K562 (cell line): ENCODE measurements around the gene FAM83G. TPM values are rescaled to one million over a fixed set of nuclear protein-coding genes. Genes with fewer than 3 reads are reported as not detected.

Source experiments
- ATAC-seq: fragments of 200-7000 bp; cut with Tn5 transposase; 3 replicates; pipeline ENCODE4 v1.9.1; 2020; ENCODE audit warnings: moderate library complexity
- BruUV-seq: library from RNA; stranded (reverse); fragments of 400-500 nt; replicated peaks from 2 replicates; lab custom pipeline; 2021; lab: Mats Ljungman, UMichigan
- CTCF ChIA-PET: fragments of 300-600 bp; formaldehyde crosslinking; extraction: SDS; loops from one replicate; lab custom pipeline; 2021; ENCODE audit warnings: low intra/inter-chr PET ratio; lab: Yijun Ruan, JAX
- POLR2A ChIA-PET: fragments of 300-600, 350-650 bp; sonication (Branson Sonifier 250); formaldehyde crosslinking; extraction: SDS; loops from one replicate; lab custom pipeline; 2021; ENCODE audit warnings: antibody characterized with exemption, inconsistent platforms; lab: Yijun Ruan, JAX
- DNase-seq, 4 experiments: peaks; one replicate each; pipeline versions ENCODE4 v3.0.0 to v3.0.0-alpha.2; 2011 to 2018; ENCODE audit warnings: low spot score in 3 of 4, mixed read lengths in 3 of 4; ENCODE audit errors: extremely low read depth in 1 of 4
- FAIRE-seq: peaks from 2 replicates; lab custom pipeline; 2011; peaks lifted over from hg19 to GRCh38; lab: Jason Lieb, UNC
- H2AFZ ChIP-seq: 2 replicates; pipeline ENCODE4 v1.6.0; 2011; ENCODE audit warnings: low read depth, low read length, control low read depth, inconsistent platforms
- H3K27ac ChIP-seq: fragments of 200-600 bp; 3 replicates; pipeline ENCODE4 v1.8.0; 2011; ENCODE audit warnings: low read depth, mild to moderate bottlenecking, control low read depth, inconsistent platforms, low read length, moderate library complexity, mixed read lengths; ENCODE audit errors: extremely low read depth
- H3K27me3 ChIP-seq, 2 experiments: fragments of 300-600 bp in 1 of 2; 2 replicates in 1 of 2; 3 replicates in 1 of 2; pipeline versions ENCODE4 v1.6.0 to v1.8.0; 2011; ENCODE audit warnings: inconsistent platforms in 2 of 2, low read length in 2 of 2, mild to moderate bottlenecking in 1 of 2, mixed read lengths in 1 of 2, moderate library complexity in 1 of 2; ENCODE audit not compliant: control insufficient read depth in 2 of 2, insufficient read depth in 2 of 2
- H3K36me3 ChIP-seq: fragments of 300-600 bp; 3 replicates; pipeline ENCODE4 v1.8.0; 2011; ENCODE audit warnings: mild to moderate bottlenecking, low read length, inconsistent platforms; ENCODE audit not compliant: control insufficient read depth, insufficient read depth
- H3K4me1 ChIP-seq, 2 experiments: fragments of 200-600 bp in 1 of 2; replicated peaks in 1 of 2; 2 replicates in 1 of 2; 3 replicates in 1 of 2; pipeline versions ENCODE4 v1.5.1 to v1.8.0; 2011; ENCODE audit warnings: inconsistent platforms in 2 of 2, low read length in 2 of 2, mild to moderate bottlenecking in 1 of 2, mixed read lengths in 1 of 2, moderate library complexity in 1 of 2; ENCODE audit not compliant: control insufficient read depth in 2 of 2, insufficient read depth in 2 of 2
- H3K4me2 ChIP-seq: 2 replicates; pipeline ENCODE4 v1.6.1; 2011; ENCODE audit warnings: low read length, control low read depth, inconsistent platforms, mixed read lengths; ENCODE audit not compliant: insufficient read depth
- H3K4me3 ChIP-seq: fragments of 200-600 bp; sonication (generic), shearing (Covaris generic); 2 replicates; pipeline ENCODE4 v1.5.1; 2016; ENCODE audit warnings: control low read depth, inconsistent platforms
- H3K79me2 ChIP-seq: fragments of 200-600 bp; 3 replicates; pipeline ENCODE4 v1.8.0; 2011; ENCODE audit warnings: low read length, inconsistent platforms; ENCODE audit not compliant: control insufficient read depth, insufficient read depth
- H3K9ac ChIP-seq, 2 experiments: 2 replicates each; pipeline versions ENCODE4 v1.6.0 to v1.6.1; 2011; ENCODE audit warnings: low read depth in 2 of 2, low read length in 2 of 2, control low read depth in 1 of 2, inconsistent platforms in 1 of 2, mild to moderate bottlenecking in 1 of 2, mixed read lengths in 1 of 2; ENCODE audit not compliant: insufficient read depth in 1 of 2
- H3K9me1 ChIP-seq: one replicate; pipeline ENCODE4 v1.6.0; 2011; ENCODE audit warnings: inconsistent platforms, mild to moderate bottlenecking, low read length, moderate library complexity; ENCODE audit not compliant: control insufficient read depth, insufficient read depth
- H3K9me3 ChIP-seq: replicated peaks from 2 replicates; pipeline ENCODE4 v1.5.1; 2011; ENCODE audit warnings: low read depth, low read length, inconsistent platforms; ENCODE audit not compliant: control insufficient read depth, insufficient read depth
- H4K20me1 ChIP-seq: replicated peaks from 2 replicates; pipeline ENCODE4 v1.6.1; 2011; ENCODE audit warnings: low read length, inconsistent platforms, mixed read lengths; ENCODE audit not compliant: control insufficient read depth, insufficient read depth
- FIP1L1 ChIP-seq: fragments of 200-400 bp; formaldehyde crosslinking; IDR thresholded peaks from 2 replicates; pipeline ENCODE4 v1.6.1; 2018; ENCODE audit warnings: mild to moderate bottlenecking, low read depth, low read length; ENCODE audit not compliant: poor library complexity, severe bottlenecking
- GABPB2 ChIP-seq: fragments of 250-450 bp; sonication (Bioruptor Pico); conservative IDR thresholded peaks from 2 replicates; pipeline ENCODE4 v1.5.1; 2021; ENCODE audit warnings: mild to moderate bottlenecking
- NR2F6 ChIP-seq: fragments of 450-650 bp; formaldehyde crosslinking; IDR thresholded peaks from 2 replicates; pipeline ENCODE4 v1.4.0; 2020; ENCODE audit warnings: mild to moderate bottlenecking
- NRF1 ChIP-seq, 2 experiments: fragments of 450-650 bp; IDR thresholded peaks in 1 of 2; conservative IDR thresholded peaks in 1 of 2; 2 replicates each; pipeline ENCODE4 v1.6.1; 2014; ENCODE audit warnings: mild to moderate bottlenecking in 2 of 2
- WGBS: fragments of 100-300 bp; shearing (Covaris generic); methylation state at CpG from one replicate; pipeline ENCODE4 v1.1.6; 2016; ENCODE audit warnings: low coverage, mixed read lengths; ENCODE audit not compliant: insufficient coverage; ENCODE audit errors: missing lambda C conversion rate; 5-methylcytosine and 5-hydroxymethylcytosine counted together
- in situ Hi-C: fragments of 300-500 bp; cut with MboI; formaldehyde crosslinking; loops from 4 replicates; pipeline ENCODE4 v1.15.0; 2018; ENCODE audit warnings: inconsistent platforms, mixed read lengths
- intact Hi-C: fragments of 100-400 bp; cut with micrococcal nuclease; formaldehyde crosslinking; loops from 2 replicates; pipeline ENCODE4 v1.14.2; 2022
- polyA plus RNA-seq, 8 experiments: library from polyadenylated mRNA; depleted of rRNA in 4 of 8; stranded (reverse) in 5 of 8; unstranded in 3 of 8; fragments of >200 nt; fragmentation: Nextera tagmentation in 2 of 8; fragmentation: Illumina TruSeq in 1 of 8; extraction: Ambion mirVana in 2 of 8; extraction: Trizol in 1 of 8; gene quantifications; 2 replicates each; pipeline versions ENCODE4 v1.2.1 to v1.2.3, GENCODE V29; 2011 to 2014; ENCODE audit warnings: inconsistent platforms in 1 of 8, missing spikeins in 1 of 8
- total RNA-seq, 7 experiments: library from RNA; depleted of rRNA in 6 of 7; stranded (reverse); fragments of >200 nt in 6 of 7; fragmentation: Illumina TruSeq in 2 of 7; extraction: Trizol in 2 of 7; gene quantifications; 2 replicates each; pipeline versions ENCODE4 v1.2.1 to v1.2.3, GENCODE V29; 2011 to 2021; ENCODE audit warnings: low replicate concordance in 1 of 7

Gene FAM83G
- total and polyA plus RNA-seq, 9 of the 15 experiments (the other 6 are each of a cell fraction or from before 2014, with no cell fraction given), result 0.04 to 10.3 (median 4.5) TPM; not detected in 1

DNA sequence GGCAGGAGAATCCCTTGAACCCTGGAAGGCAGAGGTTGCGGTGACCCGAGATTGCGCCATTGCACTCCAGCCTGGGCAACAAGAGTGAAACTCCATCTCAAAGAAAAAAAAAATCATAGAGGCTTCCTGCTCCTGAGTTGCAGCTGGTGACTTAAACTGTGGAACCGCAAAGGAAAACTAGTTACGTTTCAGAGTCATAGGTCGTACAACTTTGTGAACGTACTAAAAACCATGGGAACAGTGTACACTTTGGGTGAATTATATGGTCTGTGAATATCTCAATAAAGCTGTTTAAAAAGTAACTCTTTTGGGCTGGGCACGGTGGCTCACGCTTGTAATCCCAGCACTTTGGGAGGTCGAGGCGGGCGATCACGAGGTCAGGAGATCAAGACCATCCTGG, 29.0 kb downstream of the FAM83G start:
- BruUV-seq, result no TSS peak
- 93% methylated on average over 11 of the region's 13 CpGs for WGBS
- no peak overlapping the region for H3K4me3 ChIP-seq
- no peaks in the 10 kb centered on the region for H3K9me3 ChIP-seq
- FAIRE-seq, result no peak
- H3K79me2 ChIP-seq, result no peaks in the 10 kb centered on the region
- intact Hi-C loops (no loop called here), in situ Hi-C loops (loop anchor here (5.0 kb wide), 1 partner anchor 42 kb away; no protein-coding TSS in a partner anchor)
- no peaks in the 10 kb centered on the region for H3K9me1 ChIP-seq
- peaks cover 46% of the 10 kb centered on the region; the same call in 1 of the 3 replicates for H3K36me3 ChIP-seq
- TF ChIP-seq GABPB2 (CRISPR knock-in tag) (no peak), NR2F6 (CRISPR knock-in tag) (no peak), FIP1L1 (no peak), NRF1 (conservative IDR thresholded peaks at IDR 0.05 in 1 of 2, IDR thresholded peaks at IDR 0.05 in 1 of 2) (no peak)
- no peak for ATAC-seq
- H4K20me1 ChIP-seq, result no peaks in the 10 kb centered on the region
- POLR2A ChIA-PET, result interaction anchor here (0.5 to 0.6 kb wide), 3 partner anchors 9 to 26 kb away, joined by 3 to 5 read pairs (median 3); no protein-coding TSS in a partner anchor
- H3K4me2 ChIP-seq, result no peak overlapping the region
- no peak overlapping the region for H3K27ac ChIP-seq
- H3K4me1 ChIP-seq, result peaks cover 0 to 29% of the 10 kb centered on the region in 2 experiments; a peak in 3 of 5 replicates
- DNase-seq, result no peak
- H3K9ac ChIP-seq, result no peak overlapping the region
- CTCF ChIA-PET, result no interaction called here
- H3K27me3 ChIP-seq, result no peaks in the 10 kb centered on the region
- no peak overlapping the region for H2AFZ ChIP-seq
